DMS114 treated with DMSO at 0.1 percent for 48 hours (cell line): ENCODE results near the gene FBXO4.

ENCODE experiments used
- DNase-seq: peaks from one replicate; lab custom pipeline; 2025; ENCODE audit not compliant: unreplicated experiment; lab: John Stamatoyannopoulos, UW

The FBXO4 gene

DNA sequence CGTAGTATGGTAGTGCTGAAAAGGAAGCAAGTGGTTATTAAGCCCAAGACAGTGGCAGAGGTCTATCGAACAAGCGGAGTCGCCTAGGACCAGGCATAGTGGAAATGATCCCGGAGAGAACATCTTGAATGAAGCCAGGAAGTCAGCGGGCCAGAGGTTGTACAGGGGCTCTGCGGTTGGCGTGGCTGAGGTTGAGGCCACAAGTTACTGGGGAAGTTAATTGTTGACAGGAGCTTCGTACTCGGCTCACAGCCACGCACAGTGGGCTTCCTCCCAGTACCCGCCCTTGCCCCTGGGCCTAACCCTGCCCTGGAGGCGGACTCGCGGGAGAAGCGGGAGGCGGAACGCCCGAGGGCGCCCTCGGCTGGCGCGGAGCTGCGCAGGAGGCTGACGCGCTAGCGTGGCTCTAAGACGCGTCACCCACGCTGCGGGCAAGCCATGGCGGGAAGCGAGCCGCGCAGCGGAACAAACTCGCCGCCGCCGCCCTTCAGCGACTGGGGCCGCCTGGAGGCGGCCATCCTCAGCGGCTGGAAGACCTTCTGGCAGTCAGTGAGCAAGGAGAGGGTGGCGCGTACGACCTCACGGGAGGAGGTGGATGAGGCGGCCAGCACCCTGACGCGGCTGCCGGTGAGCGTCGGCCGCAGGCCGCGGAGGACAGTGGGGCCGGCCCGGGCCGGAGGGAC, at the start of gene FBXO4:
Gene FBXO4, plus strand, starts transcription at position 410 of the 683 bp plus-strand sequence. Its CDS starts 29 bp downstream, at position 439.
- DNase-seq = peak; percentile 41

DNA sequence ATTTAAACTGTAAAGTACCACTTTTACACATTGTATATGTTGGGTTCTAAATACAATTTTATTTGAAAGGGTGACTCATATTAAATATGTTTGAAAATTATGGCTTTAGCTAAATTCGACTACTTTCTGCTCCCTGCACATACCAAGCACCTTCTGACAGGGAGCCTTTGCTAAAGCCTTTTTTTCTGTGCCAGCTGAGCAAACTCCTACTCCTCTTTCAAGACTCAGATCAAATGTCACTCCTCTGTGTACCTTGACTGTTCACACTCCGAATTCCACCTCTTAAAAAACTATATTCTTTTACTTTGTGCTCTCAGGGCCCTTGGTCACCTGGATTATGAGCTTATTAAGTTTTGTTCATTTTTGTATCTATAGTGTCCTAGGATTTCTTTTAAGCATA, 48.4 kb upstream of the FBXO4 start:
- DNase-seq = no peak

DNA sequence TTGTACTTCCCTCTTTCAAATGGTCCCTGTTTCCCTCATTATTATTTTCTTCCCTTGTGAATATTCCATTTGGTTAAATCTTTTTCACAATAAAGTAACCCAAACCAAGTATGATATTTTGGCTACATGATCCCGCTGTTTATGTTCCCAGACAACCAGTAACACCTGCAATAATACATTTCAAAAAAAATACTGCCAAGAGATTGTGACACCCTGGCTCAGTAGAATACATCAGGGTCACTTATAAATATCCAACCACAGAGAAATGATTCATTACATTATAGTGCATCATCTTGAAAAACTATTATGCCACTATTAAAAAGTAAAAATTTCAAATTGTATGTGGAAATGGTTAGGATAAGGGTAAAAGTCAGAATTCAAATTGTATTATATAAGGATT, 47.7 kb upstream of the FBXO4 start:
- no peak for DNase-seq

GRCh38 chr5:41878173-41878572, 46.9 kb upstream of the FBXO4 start:
- DNase-seq = no peak

DNA sequence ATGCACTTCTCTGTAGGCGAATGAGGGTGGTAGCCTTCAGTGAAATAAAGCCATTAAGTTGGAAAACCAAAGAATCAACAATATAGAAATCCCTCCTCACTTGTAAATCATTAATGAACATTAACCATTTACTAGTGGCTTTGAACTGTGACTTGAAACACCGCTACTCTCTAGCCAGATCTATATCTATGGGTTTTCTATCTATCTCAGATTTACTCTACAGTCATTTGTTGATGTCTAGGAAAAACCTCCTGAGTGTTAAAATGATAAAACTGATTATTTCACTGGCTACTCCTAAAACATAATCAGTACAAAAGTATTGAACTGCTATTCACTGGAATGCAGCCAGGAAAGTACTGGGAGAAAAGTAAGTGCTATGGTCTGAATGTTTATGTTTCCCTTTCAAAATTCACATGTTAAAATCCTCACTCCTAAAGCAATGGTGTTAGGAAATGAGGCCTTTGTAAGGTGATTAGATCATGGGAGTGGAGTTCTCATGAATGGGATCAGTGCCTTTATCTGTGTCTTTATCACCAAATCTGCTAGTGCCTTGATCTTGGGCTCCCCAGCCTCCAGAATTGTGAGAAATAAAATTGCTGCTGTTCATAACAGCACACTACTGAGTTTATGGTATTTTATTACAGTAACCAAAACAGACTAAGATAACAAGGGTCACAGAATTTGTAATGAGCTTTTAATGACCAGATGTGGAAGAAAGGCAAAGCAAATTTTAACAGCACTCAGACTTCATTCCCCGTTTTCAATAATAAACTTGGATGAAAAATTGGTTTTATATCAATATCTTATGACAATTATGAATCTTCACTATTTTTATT, 46.2 kb upstream of the FBXO4 start:
- DNase-seq = no peak

DNA sequence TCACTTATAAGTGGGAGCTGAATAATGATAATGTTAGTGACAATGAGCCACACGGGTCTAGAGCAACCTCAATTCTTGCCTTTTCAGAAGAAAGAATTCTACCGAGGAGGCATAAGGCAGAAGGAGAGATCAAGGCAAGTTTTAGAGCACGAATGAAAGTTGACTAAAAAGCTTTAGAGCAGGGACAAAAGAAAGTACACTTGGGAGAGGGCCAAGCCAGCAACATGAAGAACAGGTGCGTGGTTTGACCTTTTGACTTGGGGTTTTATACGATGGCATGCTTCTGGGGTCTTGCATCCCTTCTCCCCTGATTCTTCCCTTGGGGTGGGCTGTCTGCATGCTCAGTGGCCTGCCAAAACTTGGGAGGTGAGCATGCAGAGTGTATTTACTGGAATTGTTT, 42.3 kb upstream of the FBXO4 start:
- DNase-seq = no peak

- no peak for DNase-seq
Observed at GRCh38 chr5:41883243-41883642, 41.8 kb upstream of the FBXO4 start.

GRCh38 chr5:41883936-41884335, 41.1 kb upstream of the FBXO4 start:
- DNase-seq = no peak

- no peak for DNase-seq
Observed at GRCh38 chr5:41885286-41885685, 39.8 kb upstream of the FBXO4 start.

DNA sequence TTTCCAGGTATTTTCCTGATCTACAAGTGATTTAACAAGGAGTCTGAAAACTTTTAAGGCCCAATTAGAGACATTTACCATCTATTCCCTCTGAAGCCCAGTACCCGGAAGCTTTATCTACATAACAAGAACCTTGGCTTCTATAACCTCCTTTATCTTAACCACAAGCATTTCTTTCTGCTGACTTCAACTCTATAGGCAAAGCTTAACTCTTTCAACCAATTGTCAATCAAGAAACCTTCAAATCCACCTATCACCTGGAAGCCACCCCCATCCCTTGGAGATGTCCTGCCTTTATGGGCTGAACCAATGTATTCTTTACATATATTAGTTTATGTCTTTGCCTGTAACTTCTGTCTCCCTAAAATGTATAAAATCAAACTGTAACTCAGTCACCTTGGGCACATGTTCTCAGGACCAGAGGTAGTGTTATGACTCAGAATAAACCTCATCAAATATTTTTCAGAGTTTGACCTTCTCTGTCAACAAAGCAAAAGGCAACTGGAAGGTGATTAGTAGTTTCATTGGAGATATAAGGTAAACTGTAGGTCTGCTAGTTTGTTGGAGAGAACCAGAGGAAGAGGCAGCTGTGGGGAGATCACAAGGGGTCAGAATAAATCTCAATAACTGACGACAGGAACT, 33.9 kb upstream of the FBXO4 start:
- no peak for DNase-seq

- DNase-seq = no peak
Observed at GRCh38 chr5:41892031-41892430, 33.0 kb upstream of the FBXO4 start.

GRCh38 chr5:41893074-41893851, 31.8 kb upstream of the FBXO4 start:
- no peak for DNase-seq

DNA sequence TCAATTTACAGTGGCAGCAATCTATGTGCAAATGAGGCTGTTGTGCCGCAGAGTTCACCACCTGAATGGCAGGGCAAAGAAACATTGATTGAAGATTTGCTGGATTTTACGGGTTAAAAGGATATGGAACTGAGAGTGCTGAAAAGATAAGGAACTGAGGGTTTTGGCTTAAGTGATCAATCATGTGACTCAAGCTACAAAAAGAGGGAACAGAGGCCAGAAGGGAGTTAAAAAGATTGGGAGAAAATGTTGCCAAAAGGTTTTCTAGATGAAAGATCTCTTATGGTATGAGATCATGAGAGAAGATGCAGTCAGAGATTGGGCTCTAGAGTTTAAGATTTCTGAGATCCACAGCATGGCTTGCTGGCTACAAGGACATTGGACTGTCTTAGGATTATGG, 28.9 kb upstream of the FBXO4 start:
- DNase-seq = no peak

DNA sequence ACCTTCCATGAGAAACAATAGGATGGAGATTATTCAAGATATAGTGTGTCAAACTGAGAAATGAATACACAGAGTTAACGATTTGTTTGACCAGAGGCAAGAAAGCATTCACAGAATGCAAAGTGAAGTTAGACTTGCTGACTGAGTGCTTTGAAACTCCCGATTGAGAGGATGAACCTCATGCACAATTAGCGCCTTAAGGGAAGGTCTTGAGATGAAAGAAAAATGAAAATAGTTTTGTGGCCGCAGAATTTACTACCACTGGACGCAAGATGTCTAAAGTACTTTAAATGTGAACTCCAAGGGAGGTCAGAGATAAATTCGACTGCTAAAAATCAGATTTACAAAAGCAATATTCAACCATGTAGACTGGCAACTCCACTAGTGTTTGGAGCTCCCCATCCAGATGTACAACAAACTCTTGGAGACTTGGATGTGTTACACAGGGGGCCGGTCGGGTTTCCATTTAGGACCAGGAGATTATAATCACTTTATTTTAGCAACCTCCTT, 21.6 kb upstream of the FBXO4 start:
- DNase-seq = no peak

- DNase-seq = peak; percentile 96
Observed at GRCh38 chr5:41903892-41904799, 20.9 kb upstream of the FBXO4 start, which contains the start of gene RIMOC1. TSS of gene RIMOC1 (plus strand) at chr5:41904344. CDS start at chr5:41904368, 24 bp downstream.

DNA sequence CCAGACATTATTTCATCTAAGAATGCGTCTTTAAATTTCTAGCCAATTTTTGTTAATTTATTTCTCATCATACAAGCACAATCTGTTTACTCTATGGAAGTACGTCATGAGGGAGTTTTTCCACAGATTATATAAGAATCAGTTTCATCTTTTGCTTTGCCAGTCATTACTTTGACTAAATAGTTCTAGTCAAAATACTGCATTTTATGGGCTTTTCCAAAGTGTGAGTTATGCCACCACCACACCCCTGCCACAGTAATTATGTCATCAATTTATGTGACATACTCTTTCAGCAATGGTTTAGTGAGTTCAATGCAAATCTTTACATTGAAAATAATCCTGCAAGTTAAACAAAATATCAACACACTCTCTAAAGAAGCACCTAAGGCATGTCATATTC, 18.9 kb upstream of the FBXO4 start:
- no peak for DNase-seq

- DNase-seq = no peak
Observed at GRCh38 chr5:41908374-41909079, 16.6 kb upstream of the FBXO4 start.

- no peak for DNase-seq
Observed at GRCh38 chr5:41918105-41918504, 7.0 kb upstream of the FBXO4 start.

DNA sequence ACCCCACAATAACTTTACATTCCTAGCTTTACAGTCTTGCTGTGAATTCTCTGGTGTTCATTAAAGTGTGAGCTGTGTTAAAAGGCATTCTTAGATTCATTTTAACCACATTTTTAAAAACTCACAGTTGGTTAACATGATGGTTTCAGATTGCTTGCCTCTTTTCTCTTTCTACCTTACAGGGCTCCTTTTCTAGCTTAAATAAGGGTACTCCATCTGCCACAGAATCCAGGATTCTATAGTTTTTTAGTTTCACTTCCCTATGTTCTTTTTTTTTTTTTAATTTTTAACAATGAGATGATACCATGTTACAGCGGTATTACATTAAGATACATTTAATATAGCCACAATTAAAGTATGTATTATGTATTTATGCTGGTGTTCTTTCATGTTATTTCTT, 3.9 kb upstream of the FBXO4 start:
- no peak for DNase-seq
